Naive thymus-derived CD4-positive, alpha-beta T cell (primary cell): Measurements from ENCODE around the gene FAM3B. TPM values are rescaled to one million over a fixed set of nuclear protein-coding genes. Genes with fewer than 3 reads are reported as not detected.
A peak's percentile ranks its signal among the peaks of the same experiment; 100 is the strongest.

ENCODE experiments used
- ATAC-seq: fragments of 150-1000 bp; cut with Tn5 transposase; 2 replicates; pipeline ENCODE4 v1.10.0; 2021; ENCODE audit warnings: mild to moderate bottlenecking, moderate library complexity
- CTCF ChIA-PET: fragments of 350-600 bp; sonication (Branson Sonifier 250); formaldehyde crosslinking; loops from one replicate; lab custom pipeline; 2021; ENCODE audit warnings: antibody characterized with exemption; lab: Charles Lee
- POLR2A ChIA-PET: fragments of 350-600 bp; sonication (Branson Sonifier 250); formaldehyde crosslinking; loops from one replicate; lab custom pipeline; 2021; ENCODE audit warnings: antibody characterized with exemption, inconsistent platforms; lab: Charles Lee
- DNase-seq, 9 donors: peaks; one replicate each; pipeline versions ENCODE4 v3.0.0 to v3.0.0-alpha.2; 2020 to 2022; ENCODE audit warnings: mixed read lengths in 1 of 9
- H3K27ac ChIP-seq: one replicate; pipeline ENCODE4 v1.7.0; 2013; ENCODE audit warnings: mild to moderate bottlenecking, low read depth, low read length, moderate library complexity
- H3K27me3 ChIP-seq, 2 donors: one replicate each; pipeline ENCODE4 v1.7.0; 2013; ENCODE audit warnings: low read length in 2 of 2, mild to moderate bottlenecking in 2 of 2, moderate library complexity in 2 of 2; ENCODE audit not compliant: control insufficient read depth in 2 of 2, insufficient read depth in 2 of 2
- H3K36me3 ChIP-seq, 3 experiments: 1 replicate in 2 of 3; 2 replicates in 1 of 3; pipeline ENCODE4 v1.7.0; 2013; ENCODE audit warnings: low read length in 3 of 3, mild to moderate bottlenecking in 3 of 3, moderate library complexity in 1 of 3; ENCODE audit not compliant: insufficient read depth in 3 of 3, control insufficient read depth in 2 of 3
- H3K4me1 ChIP-seq, 2 donors: one replicate each; pipeline ENCODE4 v1.7.0; 2013; ENCODE audit warnings: low read length in 2 of 2, mild to moderate bottlenecking in 2 of 2, moderate library complexity in 1 of 2; ENCODE audit not compliant: control insufficient read depth in 2 of 2, insufficient read depth in 2 of 2
- H3K4me3 ChIP-seq: 2 replicates; pipeline ENCODE4 v1.7.0; 2013; ENCODE audit warnings: mild to moderate bottlenecking, low read length
- H3K9me3 ChIP-seq, 3 experiments: 1 replicate in 2 of 3; 2 replicates in 1 of 3; pipeline ENCODE4 v1.7.0; 2013; ENCODE audit warnings: low read length in 3 of 3; ENCODE audit not compliant: control insufficient read depth in 2 of 3
- H3K27ac Mint-ChIP-seq, 9 donors: one replicate each; pipeline ENCODE4 v1.8.0; 2020 to 2022; ENCODE audit warnings: mixed read lengths in 9 of 9, mild to moderate bottlenecking in 8 of 9, moderate library complexity in 5 of 9, inconsistent platforms in 2 of 9
- H3K27me3 Mint-ChIP-seq, 5 donors: one replicate each; pipeline ENCODE4 v1.8.0; 2021 to 2022; ENCODE audit warnings: mixed read lengths in 5 of 5, mild to moderate bottlenecking in 1 of 5
- H3K36me3 Mint-ChIP-seq, 5 donors: one replicate each; pipeline ENCODE4 v1.8.0; 2020 to 2022; ENCODE audit warnings: mixed read lengths in 5 of 5, mild to moderate bottlenecking in 3 of 5, inconsistent platforms in 1 of 5
- H3K4me1 Mint-ChIP-seq, 7 donors: one replicate each; pipeline ENCODE4 v1.8.0; 2020 to 2022; ENCODE audit warnings: mixed read lengths in 7 of 7, mild to moderate bottlenecking in 3 of 7, inconsistent platforms in 1 of 7
- H3K4me3 Mint-ChIP-seq, 10 donors: one replicate each; pipeline ENCODE4 v1.8.0; 2020 to 2022; ENCODE audit warnings: mild to moderate bottlenecking in 10 of 10, mixed read lengths in 10 of 10, moderate library complexity in 6 of 10, inconsistent platforms in 2 of 10
- H3K9me3 Mint-ChIP-seq, 11 donors: one replicate each; pipeline ENCODE4 v1.8.0; 2020 to 2022; ENCODE audit warnings: mixed read lengths in 11 of 11, mild to moderate bottlenecking in 4 of 11, inconsistent platforms in 1 of 11, moderate library complexity in 1 of 11
- intact Hi-C, 2 donors: fragments of 100-400 bp; cut with micrococcal nuclease; formaldehyde crosslinking; loops; one replicate each; pipeline ENCODE4 v1.15.1; 2023
- polyA plus RNA-seq, 2 donors: library from polyadenylated mRNA; unstranded; fragments of 300-500 nt; fragmentation: Illumina TruSeq; gene quantifications; one replicate each; pipeline ENCODE4 v1.2.3, GENCODE V29; 2021
- total RNA-seq, 6 experiments: library from RNA in 5 of 6; stranded (reverse) in 5 of 6; gene quantifications; 1 replicate in 5 of 6; 2 replicates in 1 of 6; pipeline ENCODE4 v1.2.3 and lab custom pipeline; 2021 to 2026

FAM3B gene
- total and polyA plus RNA-seq, 7 experiments from 2014 or later = not detected

DNA sequence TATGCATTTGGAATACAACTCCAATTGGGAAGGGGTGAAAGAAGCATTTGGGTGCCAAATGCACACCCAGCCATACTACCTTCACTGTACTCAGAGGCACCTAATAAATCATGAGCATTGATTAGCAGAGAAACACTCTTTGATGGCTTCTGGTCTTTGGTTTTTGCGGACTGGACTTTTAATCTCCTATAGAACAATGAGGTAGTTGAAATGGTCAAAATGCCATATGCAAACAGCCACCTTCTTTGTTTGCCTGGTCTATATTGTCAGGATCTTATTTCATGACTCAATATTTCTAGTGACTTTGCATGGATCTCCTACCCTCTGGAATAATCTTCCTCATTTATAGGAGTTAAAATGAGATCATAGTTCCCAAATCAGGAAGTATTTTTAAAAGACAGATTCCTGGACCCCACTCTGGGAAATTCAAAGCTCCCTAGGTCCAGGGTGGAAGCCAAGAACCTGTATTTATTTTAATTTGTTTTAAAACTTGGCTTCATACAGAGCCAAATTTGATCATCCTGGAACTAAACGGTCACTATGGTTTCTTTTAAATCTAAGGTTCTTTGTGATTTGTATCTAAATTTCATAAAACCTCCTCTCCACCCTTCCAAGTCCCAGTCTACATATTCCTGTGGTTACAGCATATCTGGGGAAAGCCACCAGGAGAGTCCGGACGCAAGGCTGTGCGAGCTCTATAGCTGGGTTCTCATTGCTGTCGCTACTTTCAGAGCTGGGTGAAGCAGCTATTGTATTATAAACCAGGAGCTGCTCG lies 8.7 kb downstream of the FAM3B start:
- no peak overlapping the region for H3K4me3 ChIP-seq
- peaks cover 0 to 16% (median 5%) of the 10 kb centered on the region in 7 donors for H3K4me1 Mint-ChIP-seq
- ChIA-PET CTCF (interaction anchor here (1.2 kb wide), 1 partner anchor 7 kb away, joined by 4 read pairs; no protein-coding TSS in a partner anchor), POLR2A (no interaction called here)
- no peak overlapping the region for H3K27ac Mint-ChIP-seq
- DNase-seq = no peak
- no peaks in the 10 kb centered on the region for H3K27me3 ChIP-seq
- H3K4me1 ChIP-seq = peaks cover 0 to 8% of the 10 kb centered on the region in 2 donors
- no peak overlapping the region for H3K27ac ChIP-seq
- intact Hi-C loops = no loop called here
- H3K36me3 ChIP-seq = no peaks in the 10 kb centered on the region
- no peak for ATAC-seq
- no peaks in the 10 kb centered on the region for H3K9me3 ChIP-seq
- no peak overlapping the region for H3K4me3 Mint-ChIP-seq
- peaks cover 0 to 14% (median 4%) of the 10 kb centered on the region in 5 donors for H3K27me3 Mint-ChIP-seq
- H3K36me3 Mint-ChIP-seq = no peaks in the 10 kb centered on the region
- H3K9me3 Mint-ChIP-seq = no peaks in the 10 kb centered on the region

DNA sequence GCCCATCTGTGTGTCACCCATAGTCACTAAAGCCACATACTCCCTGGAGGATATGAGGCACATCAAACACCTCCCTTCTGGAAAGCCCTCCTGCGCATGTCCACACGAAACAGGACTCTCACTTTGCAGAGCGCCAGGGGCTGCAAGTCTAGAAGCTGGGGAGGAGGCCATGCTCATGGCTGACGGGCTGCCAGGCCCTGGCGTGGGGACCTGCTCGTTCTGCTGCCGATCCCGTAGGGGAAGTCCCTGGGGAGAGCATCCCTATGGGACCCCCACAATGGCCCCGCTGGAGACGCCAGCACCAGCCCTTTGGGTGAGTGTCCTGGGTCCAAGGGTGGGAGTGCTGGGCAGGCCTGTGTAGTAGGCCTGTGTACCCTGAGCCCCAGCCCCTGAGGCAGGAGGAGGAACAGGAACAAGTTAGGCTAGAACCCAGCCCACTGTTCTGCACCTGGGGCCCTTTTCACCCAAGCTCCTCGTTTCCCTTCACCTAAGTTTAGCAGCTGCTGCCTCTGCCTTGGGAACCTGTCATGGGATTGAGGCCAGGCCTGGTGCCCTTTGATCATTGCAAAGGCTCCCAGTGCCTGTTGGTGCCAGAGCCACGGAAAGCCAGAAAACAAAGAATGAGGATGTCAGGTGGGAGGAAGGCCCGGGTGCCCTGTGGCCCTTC lies 9.9 kb downstream of the FAM3B start:
- Histone ChIP-seq H3K4me1 (peaks cover 0 to 3% of the 10 kb centered on the region in 2 donors), H3K4me3 (no peak overlapping the region), H3K27ac (no peak overlapping the region), H3K36me3 (no peaks in the 10 kb centered on the region), H3K27me3 (no peaks in the 10 kb centered on the region), H3K9me3 (no peaks in the 10 kb centered on the region)
- Mint-ChIP-seq H3K4me1 (peaks cover 0 to 5% (median 2%) of the 10 kb centered on the region in 7 donors), H3K36me3 (no peaks in the 10 kb centered on the region), H3K27ac (no peak overlapping the region), H3K4me3 (no peak overlapping the region), H3K27me3 (peaks cover 0 to 14% (median 4%) of the 10 kb centered on the region in 5 donors), H3K9me3 (no peaks in the 10 kb centered on the region)
- ATAC-seq = no peak
- DNase-seq = no peak
- POLR2A ChIA-PET = no interaction called here
- intact Hi-C loops = no loop called here
- CTCF ChIA-PET = interaction anchor here (1.2 kb wide), 1 partner anchor 9 kb away, joined by 4 read pairs; no protein-coding TSS in a partner anchor

DNA sequence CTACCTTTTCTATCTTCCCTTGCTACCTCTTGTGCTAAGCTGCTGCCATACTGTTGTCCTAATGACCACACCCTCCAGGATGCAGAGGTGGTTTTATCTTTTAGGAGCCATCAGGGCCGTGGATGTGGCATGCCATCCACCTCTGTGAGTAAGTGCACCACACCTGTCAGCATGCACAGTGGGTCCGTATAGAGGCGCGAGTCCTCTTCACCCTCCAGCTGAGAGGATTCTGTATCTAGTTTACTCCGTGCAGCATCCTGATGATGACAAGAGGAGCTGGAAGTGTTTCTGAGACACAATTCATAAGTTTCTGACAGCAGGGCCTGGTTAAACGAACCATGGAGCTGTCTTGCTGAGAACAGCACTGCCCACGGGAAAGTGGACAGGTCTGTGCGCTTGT lies 11.2 kb downstream of the FAM3B start:
- ChIA-PET CTCF (no interaction called here), POLR2A (no interaction called here)
- Histone ChIP-seq H3K4me3 (no peak overlapping the region), H3K36me3 (no peaks in the 10 kb centered on the region), H3K27me3 (no peaks in the 10 kb centered on the region), H3K9me3 (no peaks in the 10 kb centered on the region), H3K4me1 (no peaks in the 10 kb centered on the region), H3K27ac (no peak overlapping the region)
- no peaks in the 10 kb centered on the region for H3K4me1 Mint-ChIP-seq
- DNase-seq = no peak
- H3K4me3 Mint-ChIP-seq = no peak overlapping the region
- no peak overlapping the region for H3K27ac Mint-ChIP-seq
- peaks cover 0 to 21% (median 0%) of the 10 kb centered on the region in 5 donors for H3K27me3 Mint-ChIP-seq
- no peak for ATAC-seq
- no peaks in the 10 kb centered on the region for H3K36me3 Mint-ChIP-seq
- peaks cover 0 to 4% (median 0%) of the 10 kb centered on the region in 11 donors for H3K9me3 Mint-ChIP-seq
- intact Hi-C loops = no loop called here

DNA sequence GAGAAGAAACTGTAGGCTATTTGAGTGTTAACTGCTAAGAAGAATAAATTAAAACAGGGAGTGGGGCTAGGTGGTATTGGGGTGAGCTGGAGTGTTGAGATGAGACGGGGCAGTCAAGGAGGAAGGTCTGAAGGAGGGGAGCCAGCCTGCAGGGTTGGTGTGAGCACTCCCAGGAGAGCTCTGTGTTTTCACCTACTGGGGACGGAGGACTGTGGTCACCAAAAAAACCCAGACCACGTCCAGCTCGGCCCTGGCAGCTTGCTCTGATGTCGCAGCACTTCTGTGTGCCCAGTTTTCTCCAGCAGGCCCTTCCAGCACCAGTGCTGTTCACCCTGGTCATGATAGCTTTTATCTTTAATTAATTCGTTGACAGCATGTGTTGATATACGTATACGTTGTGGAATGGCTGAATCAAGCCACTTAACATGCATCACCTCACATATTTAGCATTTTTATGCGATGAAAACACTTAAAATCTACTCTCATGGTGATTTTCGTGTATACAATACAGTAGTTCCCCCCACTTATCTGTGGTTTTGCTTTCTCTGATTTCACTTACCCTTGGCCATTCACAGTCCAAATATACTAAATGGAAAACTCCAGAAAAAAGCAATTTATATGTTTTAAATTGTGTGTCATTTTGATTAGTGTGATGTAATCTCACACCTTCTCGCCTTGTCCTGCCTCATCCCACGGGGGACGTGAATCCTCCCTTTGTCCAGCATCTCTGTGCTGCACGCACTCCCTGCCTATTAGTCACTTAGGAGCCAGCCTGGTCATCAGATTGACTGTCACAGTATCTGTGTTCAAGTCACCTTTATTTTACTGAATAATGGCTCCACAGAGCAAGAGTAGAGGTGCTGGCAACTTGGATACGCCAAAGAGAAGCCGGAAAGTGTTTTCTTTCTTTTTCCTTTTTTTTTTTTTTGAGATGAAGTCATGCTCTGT lies 12.3 kb downstream of the FAM3B start:
- no peak overlapping the region for H3K4me3 ChIP-seq
- peaks cover 0 to 7% (median 2%) of the 10 kb centered on the region in 3 experiments for H3K9me3 ChIP-seq
- no peak overlapping the region for H3K4me3 Mint-ChIP-seq
- H3K36me3 ChIP-seq = no peaks in the 10 kb centered on the region
- POLR2A ChIA-PET = no interaction called here
- ATAC-seq (no peak), DNase-seq (no peak)
- H3K4me1 ChIP-seq = no peaks in the 10 kb centered on the region
- peaks cover 0 to 13% (median 6%) of the 10 kb centered on the region in 11 donors for H3K9me3 Mint-ChIP-seq
- peaks cover 0 to 7% (median 0%) of the 10 kb centered on the region in 5 donors for H3K36me3 Mint-ChIP-seq
- H3K27ac Mint-ChIP-seq = no peak overlapping the region
- H3K27ac ChIP-seq = no peak overlapping the region
- H3K27me3 ChIP-seq = no peaks in the 10 kb centered on the region
- H3K27me3 Mint-ChIP-seq = peaks cover 0 to 29% (median 4%) of the 10 kb centered on the region in 5 donors
- H3K4me1 Mint-ChIP-seq = no peaks in the 10 kb centered on the region
- CTCF ChIA-PET = no interaction called here
- intact Hi-C loops = no loop called here

DNA sequence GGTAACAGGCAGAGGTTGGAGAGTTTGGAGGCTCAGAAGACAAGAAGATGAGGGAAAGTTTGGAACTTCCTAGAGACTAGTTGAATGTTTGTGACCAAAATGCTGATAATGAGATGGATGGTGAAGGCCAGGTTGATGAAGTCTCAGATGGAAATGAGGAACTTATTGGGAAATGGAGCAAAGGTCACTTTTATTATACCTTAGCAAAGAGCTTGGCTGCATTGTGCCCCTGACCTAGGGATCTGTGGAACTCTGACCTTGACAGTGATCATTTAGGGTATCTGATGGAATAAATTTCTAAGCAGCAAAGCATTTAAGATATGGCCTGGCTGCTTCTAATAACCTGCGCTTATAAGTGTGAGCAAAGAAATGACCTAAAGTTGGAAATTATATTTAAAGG lies 17.2 kb downstream of the FAM3B start:
- Mint-ChIP-seq H3K36me3 (peaks cover 0 to 13% (median 0%) of the 10 kb centered on the region in 5 donors), H3K9me3 (peaks cover 2 to 29% (median 8%) of the 10 kb centered on the region in 11 donors), H3K4me3 (no peak overlapping the region), H3K4me1 (no peaks in the 10 kb centered on the region), H3K27me3 (peaks cover 0 to 29% (median 5%) of the 10 kb centered on the region in 5 donors), H3K27ac (peak overlapping the region in 1 of 9 donors; percentile 7)
- DNase-seq (no peak), ATAC-seq (no peak)
- H3K9me3 ChIP-seq = peaks cover 0 to 11% (median 9%) of the 10 kb centered on the region in 3 experiments
- intact Hi-C loops = no loop called here
- POLR2A ChIA-PET = no interaction called here
- CTCF ChIA-PET = no interaction called here
- no peaks in the 10 kb centered on the region for H3K4me1 ChIP-seq
- H3K27ac ChIP-seq = no peak overlapping the region
- H3K27me3 ChIP-seq = no peaks in the 10 kb centered on the region
- no peaks in the 10 kb centered on the region for H3K36me3 ChIP-seq
- H3K4me3 ChIP-seq = no peak overlapping the region

- peaks cover 2 to 35% (median 13%) of the 10 kb centered on the region in 11 donors for H3K9me3 Mint-ChIP-seq
- intact Hi-C loops = loop anchor here in 1 of 2 donors (5.0 kb wide), 1 partner anchor 50 kb away; no protein-coding TSS in a partner anchor
- H3K4me3 Mint-ChIP-seq = no peak overlapping the region
- no peaks in the 10 kb centered on the region for H3K36me3 ChIP-seq
- peaks cover 0 to 11% (median 9%) of the 10 kb centered on the region in 3 experiments for H3K9me3 ChIP-seq
- no peaks in the 10 kb centered on the region for H3K27me3 ChIP-seq
- peaks cover 0 to 17% (median 5%) of the 10 kb centered on the region in 5 donors for H3K36me3 Mint-ChIP-seq
- H3K4me3 ChIP-seq = no peak overlapping the region
- H3K27me3 Mint-ChIP-seq = peaks cover 0 to 30% (median 5%) of the 10 kb centered on the region in 5 donors
- H3K4me1 Mint-ChIP-seq = no peaks in the 10 kb centered on the region
- no peak overlapping the region for H3K27ac Mint-ChIP-seq
- DNase-seq = no peak
- no peak overlapping the region for H3K27ac ChIP-seq
- no peak for ATAC-seq
- CTCF ChIA-PET = no interaction called here
- POLR2A ChIA-PET = interaction anchor here (1.0 kb wide), 1 partner anchor 34 kb away, joined by 3 read pairs; no protein-coding TSS in a partner anchor
- no peaks in the 10 kb centered on the region for H3K4me1 ChIP-seq
Observed at GRCh38 chr21:41337515-41337914, 20.9 kb downstream of the FAM3B start.
